ENCODE data around the gene S100A10.

The S100A10 gene

DNA sequence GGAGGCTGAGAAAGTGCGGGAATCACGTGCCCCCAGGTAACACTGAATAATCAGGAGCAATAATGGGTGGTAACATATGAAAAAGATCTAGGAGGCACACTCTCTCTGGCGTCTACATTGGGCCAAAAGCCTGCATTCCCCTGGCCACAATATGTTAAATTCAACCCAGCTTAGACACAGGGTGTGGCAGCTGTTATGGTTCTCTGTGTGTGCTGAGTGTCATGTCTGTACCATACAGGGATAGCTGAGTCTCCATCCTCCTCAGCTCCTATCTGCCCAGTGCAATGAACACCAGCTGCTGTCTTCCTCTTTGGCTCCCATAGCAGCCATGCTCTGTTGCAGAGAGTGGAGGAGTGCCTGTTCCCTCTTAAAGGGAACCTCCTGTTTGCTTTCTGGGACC, 28.8 kb upstream of the S100A10 start:
- H3K27ac Mint-ChIP-seq = no peak overlapping the region
- no peaks in the 10 kb centered on the region for H3K4me1 Mint-ChIP-seq
- no peaks in the 10 kb centered on the region for H3K9me3 Mint-ChIP-seq
- H3K27me3 Mint-ChIP-seq = peaks cover 9% of the 10 kb centered on the region
- H3K4me3 Mint-ChIP-seq = no peak overlapping the region
- H3K36me3 Mint-ChIP-seq = no peaks in the 10 kb centered on the region
- ATAC-seq = no peak

DNA sequence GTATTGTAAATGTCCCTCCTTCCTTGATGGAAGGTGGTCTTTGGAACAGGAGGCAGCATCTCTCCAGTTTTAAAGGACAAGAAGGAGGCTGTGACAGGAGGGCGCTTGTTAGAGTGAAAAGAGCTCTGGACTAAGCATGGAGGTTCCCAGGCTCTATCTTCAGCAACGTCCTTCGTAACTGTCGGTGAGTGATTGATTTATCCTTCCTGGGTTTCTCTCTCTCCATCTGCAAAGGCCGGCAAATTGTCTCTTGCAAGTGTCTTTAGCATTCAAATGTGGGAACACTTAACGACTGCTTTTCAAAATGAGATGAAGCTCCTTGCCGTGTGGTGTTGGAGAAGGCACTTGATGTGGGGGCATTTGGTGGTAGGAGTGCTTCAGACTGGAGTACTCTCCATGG, 27.9 kb upstream of the S100A10 start:
- H3K27ac Mint-ChIP-seq = no peak overlapping the region
- no peak for ATAC-seq
- H3K4me3 Mint-ChIP-seq = no peak overlapping the region
- H3K9me3 Mint-ChIP-seq = no peaks in the 10 kb centered on the region
- H3K36me3 Mint-ChIP-seq = no peaks in the 10 kb centered on the region
- peaks cover 9% of the 10 kb centered on the region for H3K27me3 Mint-ChIP-seq
- H3K4me1 Mint-ChIP-seq = no peaks in the 10 kb centered on the region

DNA sequence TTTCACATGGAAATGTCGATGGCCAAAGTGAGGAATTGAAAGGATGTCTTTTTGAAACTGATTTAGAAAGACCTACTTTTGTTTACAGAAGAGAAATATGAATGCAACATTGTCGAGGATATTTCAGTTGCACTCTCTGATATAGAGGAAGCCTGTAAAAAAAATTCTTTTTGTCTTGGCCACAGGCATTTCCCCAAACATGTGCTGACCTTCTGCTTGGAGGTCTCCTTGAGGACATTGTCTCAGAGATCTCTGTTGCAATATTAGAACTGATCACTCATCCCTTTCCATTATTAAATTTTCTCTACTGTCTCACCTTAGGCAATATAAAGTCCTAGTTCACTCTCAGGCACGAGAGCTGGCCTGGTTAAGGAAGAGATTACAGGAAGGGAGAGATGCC, 27.2 kb upstream of the S100A10 start:
- H3K9me3 Mint-ChIP-seq = no peaks in the 10 kb centered on the region
- H3K36me3 Mint-ChIP-seq = no peaks in the 10 kb centered on the region
- no peak overlapping the region for H3K4me3 Mint-ChIP-seq
- H3K27me3 Mint-ChIP-seq = peaks cover 9% of the 10 kb centered on the region
- no peak overlapping the region for H3K27ac Mint-ChIP-seq
- ATAC-seq = no peak
- no peaks in the 10 kb centered on the region for H3K4me1 Mint-ChIP-seq

DNA sequence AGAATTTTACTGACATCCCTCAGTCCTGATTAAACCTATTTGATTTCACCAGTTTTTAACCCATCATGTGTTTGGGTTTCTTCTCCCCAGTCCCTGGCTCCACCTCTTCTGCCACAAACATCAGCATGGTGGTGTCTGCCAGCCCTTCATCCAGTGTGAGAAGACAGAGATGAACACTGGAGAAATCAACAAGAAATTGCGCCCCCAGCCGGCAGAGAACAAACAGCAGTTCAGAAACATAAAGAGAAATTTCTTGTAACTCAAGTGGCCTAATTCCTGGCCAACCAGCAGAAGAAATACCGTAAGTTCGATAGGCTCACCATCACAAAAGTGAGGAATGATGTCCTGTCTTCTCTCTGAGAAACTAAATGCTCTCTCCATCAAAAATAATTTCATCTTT, 24.9 kb upstream of the S100A10 start:
- no peaks in the 10 kb centered on the region for H3K36me3 Mint-ChIP-seq
- H3K27ac Mint-ChIP-seq = no peak overlapping the region
- no peak overlapping the region for H3K4me3 Mint-ChIP-seq
- H3K9me3 Mint-ChIP-seq = no peaks in the 10 kb centered on the region
- H3K4me1 Mint-ChIP-seq = peaks cover 5% of the 10 kb centered on the region
- H3K27me3 Mint-ChIP-seq = peaks cover 16% of the 10 kb centered on the region
- ATAC-seq = no peak

DNA sequence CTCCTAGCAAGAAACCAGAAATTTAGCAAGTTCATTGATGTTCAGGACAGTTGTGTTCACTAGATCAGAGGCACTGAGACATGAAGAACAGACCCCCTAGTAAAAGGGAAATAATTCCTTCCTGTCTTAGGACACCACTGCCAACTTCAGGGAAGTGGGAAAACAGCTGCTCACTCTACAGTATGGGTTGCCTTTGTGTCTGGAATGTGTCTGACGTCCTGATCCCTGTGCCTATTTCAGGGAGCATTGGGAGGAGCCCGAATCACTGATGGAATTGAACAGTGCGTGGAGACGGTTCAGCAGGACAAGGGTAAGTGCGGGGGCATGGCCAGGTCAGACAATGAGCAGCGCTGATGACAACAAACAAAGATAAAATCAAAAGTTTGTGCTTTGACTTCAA, 22.1 kb upstream of the S100A10 start:
- peaks cover 25% of the 10 kb centered on the region for H3K27me3 Mint-ChIP-seq
- ATAC-seq = no peak
- H3K27ac Mint-ChIP-seq = no peak overlapping the region
- H3K4me3 Mint-ChIP-seq = no peak overlapping the region
- H3K4me1 Mint-ChIP-seq = peaks cover 6% of the 10 kb centered on the region
- H3K36me3 Mint-ChIP-seq = no peaks in the 10 kb centered on the region
- H3K9me3 Mint-ChIP-seq = no peaks in the 10 kb centered on the region

DNA sequence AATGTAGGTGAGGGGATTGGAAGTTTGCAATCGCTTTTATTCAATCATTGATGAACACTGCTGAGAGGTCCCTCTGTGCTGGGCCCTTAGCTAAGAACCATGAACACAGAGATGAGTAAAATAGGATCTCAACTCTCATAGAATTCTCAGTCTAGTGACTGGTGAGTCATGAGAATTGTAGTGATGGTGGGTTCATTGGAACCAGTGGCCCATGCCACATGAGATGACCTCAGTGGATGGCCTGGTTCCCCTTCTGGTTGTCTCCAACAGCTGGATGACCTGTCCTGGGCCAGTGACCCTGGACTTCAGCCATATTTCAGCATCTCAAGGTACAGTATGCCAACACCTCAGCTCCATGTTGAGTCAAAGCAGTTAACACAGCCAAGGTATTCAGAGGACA, 21.3 kb upstream of the S100A10 start:
- no peak for ATAC-seq
- Mint-ChIP-seq H3K27me3 (peaks cover 22% of the 10 kb centered on the region), H3K4me3 (no peak overlapping the region), H3K27ac (no peak overlapping the region), H3K4me1 (peaks cover 6% of the 10 kb centered on the region), H3K9me3 (no peaks in the 10 kb centered on the region), H3K36me3 (no peaks in the 10 kb centered on the region)

DNA sequence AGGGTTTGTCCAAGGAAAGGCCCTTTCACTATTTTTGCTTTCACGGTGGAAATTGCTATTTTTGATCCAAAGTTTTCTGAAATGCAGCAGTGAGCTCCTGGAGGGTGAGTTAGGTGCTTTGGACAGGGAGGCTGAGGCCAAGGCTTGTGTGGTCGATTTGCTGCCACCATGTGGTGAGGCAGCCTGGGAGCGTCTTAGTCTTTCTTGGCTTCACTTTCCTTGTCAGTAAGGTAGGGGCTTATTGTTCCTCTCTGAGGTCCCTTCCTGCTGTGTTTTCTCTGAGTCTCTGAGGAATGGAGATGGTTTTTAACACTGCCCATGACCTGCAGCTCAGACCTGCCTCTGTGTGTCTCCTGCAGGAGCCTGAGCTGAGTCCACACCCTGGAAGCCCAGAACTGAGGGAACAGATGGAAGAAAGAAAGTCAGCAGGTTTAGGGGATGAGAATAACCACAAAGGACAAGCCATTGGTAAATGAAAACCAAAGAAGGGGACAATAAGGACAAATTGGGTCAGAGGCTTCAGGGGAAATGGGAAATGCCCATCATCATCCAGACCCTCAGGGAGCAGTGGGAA, 20.1 kb upstream of the S100A10 start:
- H3K27me3 Mint-ChIP-seq = peaks cover 31% of the 10 kb centered on the region
- H3K27ac Mint-ChIP-seq = no peak overlapping the region
- no peak overlapping the region for H3K4me3 Mint-ChIP-seq
- peaks cover 6% of the 10 kb centered on the region for H3K4me1 Mint-ChIP-seq
- H3K9me3 Mint-ChIP-seq = no peaks in the 10 kb centered on the region
- no peak for ATAC-seq
- H3K36me3 Mint-ChIP-seq = no peaks in the 10 kb centered on the region

DNA sequence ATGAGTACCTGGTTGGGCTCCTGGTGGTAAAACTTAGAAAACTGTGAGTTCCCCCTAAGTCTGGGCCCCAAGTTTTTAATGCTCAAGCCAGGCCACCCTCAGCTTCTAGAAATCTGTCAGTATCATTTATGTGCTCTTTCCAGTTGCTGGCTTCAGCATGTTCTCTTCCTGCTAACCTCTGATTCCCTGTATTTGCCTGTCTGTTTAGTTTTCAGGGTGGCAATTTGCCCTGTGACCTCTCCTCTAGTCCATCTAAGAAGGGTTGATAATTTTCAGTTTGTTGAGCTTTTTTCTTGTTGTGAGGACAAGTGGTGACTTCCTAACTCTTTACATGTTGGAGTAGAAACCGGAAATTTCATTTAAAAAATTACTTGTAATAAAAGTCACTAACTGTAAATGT, 16.0 kb upstream of the S100A10 start:
- no peak for ATAC-seq
- Mint-ChIP-seq H3K4me3 (no peak overlapping the region), H3K9me3 (no peaks in the 10 kb centered on the region), H3K36me3 (no peaks in the 10 kb centered on the region), H3K27me3 (peaks cover 36% of the 10 kb centered on the region), H3K27ac (no peak overlapping the region), H3K4me1 (peaks cover 6% of the 10 kb centered on the region)

DNA sequence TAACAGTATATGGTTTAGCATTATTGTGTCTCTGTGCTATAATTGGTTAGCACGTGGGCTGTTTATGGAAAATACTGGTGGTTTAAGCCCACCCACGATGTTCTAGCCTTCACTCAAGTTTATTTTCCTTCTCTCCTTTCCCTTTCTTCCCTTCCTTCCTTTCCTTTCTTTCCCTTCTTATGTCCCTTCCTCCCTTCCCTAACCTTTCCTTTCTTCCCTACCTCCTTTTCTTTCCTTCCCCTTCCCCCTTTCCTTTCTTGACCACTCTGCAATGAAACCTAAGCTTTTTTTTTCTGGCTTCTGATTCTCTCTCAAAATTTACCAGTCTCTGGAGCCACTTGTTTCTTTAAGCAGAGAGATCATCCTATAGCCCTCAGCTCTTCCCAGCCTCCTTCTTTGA, 13.4 kb upstream of the S100A10 start:
- peaks cover 38% of the 10 kb centered on the region for H3K27me3 Mint-ChIP-seq
- no peak overlapping the region for H3K4me3 Mint-ChIP-seq
- no peaks in the 10 kb centered on the region for H3K36me3 Mint-ChIP-seq
- H3K4me1 Mint-ChIP-seq = no peaks in the 10 kb centered on the region
- no peaks in the 10 kb centered on the region for H3K9me3 Mint-ChIP-seq
- ATAC-seq = no peak
- H3K27ac Mint-ChIP-seq = no peak overlapping the region

DNA sequence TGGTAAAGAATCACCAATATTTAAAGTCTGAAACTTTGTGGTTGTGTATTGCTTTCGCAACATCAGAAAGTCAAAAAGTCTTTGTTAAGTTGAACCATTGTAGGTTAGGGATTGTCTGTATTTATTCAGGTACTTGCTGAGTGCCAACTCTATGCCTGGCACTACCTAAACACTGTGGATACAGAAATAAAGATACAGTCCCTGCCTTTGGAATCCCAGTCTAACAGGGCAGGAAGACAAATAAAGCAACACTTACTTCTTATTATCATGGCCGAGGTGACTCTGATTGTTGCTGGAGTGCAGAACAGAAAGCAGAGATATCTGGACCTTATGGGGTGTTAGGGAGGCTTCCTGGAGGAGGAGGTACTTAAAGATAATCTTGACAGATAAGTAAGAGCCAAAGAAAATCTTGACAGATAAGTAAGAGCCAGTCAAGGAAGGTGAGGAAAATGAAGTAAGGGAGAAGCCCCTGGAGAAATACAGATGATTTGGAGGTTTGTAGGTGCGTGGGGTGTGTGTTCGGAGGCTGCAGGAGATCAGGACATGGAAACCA, 11.8 kb upstream of the S100A10 start:
- Mint-ChIP-seq H3K4me3 (no peak overlapping the region), H3K27me3 (peaks cover 45% of the 10 kb centered on the region), H3K36me3 (no peaks in the 10 kb centered on the region), H3K27ac (no peak overlapping the region), H3K4me1 (peaks cover 7% of the 10 kb centered on the region), H3K9me3 (no peaks in the 10 kb centered on the region)
- ATAC-seq = no peak

DNA sequence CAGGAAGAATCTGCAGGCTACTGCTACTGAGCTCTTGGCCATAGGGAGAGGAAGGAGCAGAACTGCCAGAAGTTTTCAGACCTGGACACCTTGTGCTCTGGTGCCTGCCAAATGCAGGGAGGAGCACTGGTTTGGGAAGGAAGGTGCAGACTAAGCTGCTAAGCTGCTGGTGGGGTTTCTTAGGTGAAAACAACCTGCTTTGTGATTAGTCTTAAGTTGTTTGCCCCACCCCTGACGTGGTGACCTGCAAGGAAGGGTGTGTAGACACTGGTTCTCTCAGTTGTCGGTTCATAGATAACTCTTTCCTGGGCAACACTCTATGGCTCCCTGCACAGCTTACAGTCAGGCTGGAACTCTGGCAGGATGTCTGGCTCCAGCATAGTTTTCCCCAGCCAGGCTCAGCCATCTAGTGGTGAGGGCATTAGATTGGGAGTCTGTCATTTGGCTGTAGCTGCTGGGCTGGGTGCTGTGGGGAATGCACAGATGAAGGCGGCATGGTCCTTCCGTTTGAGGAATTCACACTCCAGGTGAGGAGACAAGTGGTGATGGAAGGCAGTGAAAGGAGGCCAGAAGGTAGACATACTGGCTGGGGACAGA, 10.3 kb upstream of the S100A10 start:
- no peak overlapping the region for H3K27ac Mint-ChIP-seq
- H3K4me3 Mint-ChIP-seq = no peak overlapping the region
- H3K9me3 Mint-ChIP-seq = no peaks in the 10 kb centered on the region
- no peaks in the 10 kb centered on the region for H3K36me3 Mint-ChIP-seq
- peaks cover 7% of the 10 kb centered on the region for H3K4me1 Mint-ChIP-seq
- peak; percentile 7 for ATAC-seq
- H3K27me3 Mint-ChIP-seq = peaks cover 34% of the 10 kb centered on the region

DNA sequence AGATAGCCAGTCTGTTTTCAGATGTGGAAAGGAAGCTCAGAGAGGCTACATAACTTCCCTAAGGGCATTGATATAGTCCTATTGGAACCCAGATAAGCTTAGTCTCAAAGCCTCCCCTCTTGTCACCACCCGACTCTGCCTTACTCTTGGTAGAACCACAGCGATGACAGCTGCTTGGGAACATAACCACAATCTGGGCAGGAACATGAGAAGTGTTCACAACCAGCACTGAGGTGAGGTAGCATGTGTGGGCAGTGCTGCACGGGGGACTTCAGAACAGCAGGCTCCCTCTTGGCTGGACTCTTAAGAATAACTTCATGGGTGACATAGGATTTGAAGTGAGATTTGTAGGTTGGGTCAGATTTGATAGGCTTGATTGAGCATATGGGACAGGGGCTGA, 9.3 kb upstream of the S100A10 start:
- Mint-ChIP-seq H3K4me3 (no peak overlapping the region), H3K27me3 (peaks cover 27% of the 10 kb centered on the region), H3K36me3 (no peaks in the 10 kb centered on the region), H3K9me3 (no peaks in the 10 kb centered on the region), H3K27ac (no peak overlapping the region), H3K4me1 (peaks cover 7% of the 10 kb centered on the region)
- ATAC-seq = no peak

DNA sequence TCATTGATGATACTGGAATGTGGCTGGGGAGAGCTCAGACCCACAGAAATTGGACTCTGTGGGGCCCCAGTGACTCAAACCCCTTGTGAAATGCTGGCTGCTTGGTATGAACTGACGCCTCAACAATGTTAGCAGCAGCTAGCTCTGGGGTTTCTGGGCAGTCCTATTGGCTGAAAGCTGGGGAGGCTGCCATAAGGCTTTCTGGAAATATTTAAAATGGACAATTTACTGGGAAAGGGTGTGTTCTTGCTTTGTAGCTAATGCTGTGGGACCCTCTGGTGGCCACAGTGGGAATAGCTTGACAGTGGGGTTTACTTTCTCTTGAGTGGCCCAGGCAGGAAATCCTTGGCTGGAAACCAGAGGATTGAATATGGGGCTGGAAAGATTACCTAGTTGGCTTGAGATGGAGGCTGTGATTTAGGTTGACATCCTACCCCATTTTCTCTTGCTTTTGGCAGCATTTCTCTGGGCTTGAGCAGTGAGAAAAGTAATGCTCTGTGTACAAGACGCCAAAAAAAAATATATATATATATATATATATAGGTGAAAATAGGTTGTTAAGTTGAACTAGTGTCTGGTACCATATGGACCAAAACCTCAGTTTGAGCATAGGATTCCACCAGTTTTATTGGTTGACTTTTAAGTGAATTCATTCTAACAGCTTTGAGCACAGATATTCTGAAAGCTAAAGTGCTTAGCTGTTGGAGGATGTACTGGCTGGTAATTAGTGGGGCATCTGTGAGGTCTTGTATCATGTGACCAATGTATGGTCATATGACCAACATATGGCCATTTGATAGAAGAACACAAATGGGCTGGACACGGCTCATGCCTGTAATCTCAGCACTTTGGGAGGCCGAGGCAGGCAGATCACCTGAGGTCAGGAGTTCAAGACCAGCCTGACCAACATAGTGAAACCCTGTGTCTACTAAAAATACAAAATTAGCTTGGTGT, 8.2 kb upstream of the S100A10 start:
- Mint-ChIP-seq H3K36me3 (no peaks in the 10 kb centered on the region), H3K4me3 (no peak overlapping the region), H3K27ac (no peak overlapping the region), H3K9me3 (no peaks in the 10 kb centered on the region), H3K4me1 (peaks cover 7% of the 10 kb centered on the region), H3K27me3 (peaks cover 27% of the 10 kb centered on the region)
- peak; percentile 52 for ATAC-seq

DNA sequence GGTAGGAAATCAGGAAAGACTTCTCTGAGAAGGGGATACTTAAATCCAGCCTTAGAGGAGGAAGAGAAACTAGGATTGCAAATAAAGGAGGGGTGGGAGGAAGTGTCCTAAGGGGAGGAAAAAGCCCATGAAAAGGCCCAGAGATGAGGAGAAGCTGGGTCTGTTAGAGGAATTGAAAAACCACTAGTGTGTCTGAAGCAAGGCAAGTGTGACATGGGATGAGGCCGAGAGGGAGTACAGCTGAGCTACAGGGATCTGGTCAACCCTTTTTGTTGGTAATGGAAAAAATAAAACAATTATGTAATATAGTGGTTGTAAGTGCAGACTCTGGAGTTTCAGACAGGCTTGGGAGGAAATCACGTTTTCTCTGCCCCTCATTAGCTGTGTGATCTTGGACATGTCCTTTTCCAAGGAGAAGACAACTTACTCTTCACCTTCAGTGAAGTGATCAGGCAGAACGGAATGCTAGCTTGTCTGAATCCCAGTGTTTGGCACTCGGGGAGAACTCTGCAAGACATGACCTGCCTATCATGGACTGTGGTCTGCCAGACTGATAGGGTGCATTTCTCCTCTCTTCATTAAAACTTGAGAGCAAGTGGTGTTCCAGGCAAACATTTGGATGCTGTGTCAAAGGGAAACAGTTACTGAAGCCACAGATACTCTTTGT, 7.4 kb upstream of the S100A10 start:
- peak overlapping the region; percentile 71 for H3K27ac Mint-ChIP-seq
- no peaks in the 10 kb centered on the region for H3K36me3 Mint-ChIP-seq
- H3K9me3 Mint-ChIP-seq = no peaks in the 10 kb centered on the region
- H3K4me3 Mint-ChIP-seq = no peak overlapping the region
- peaks cover 27% of the 10 kb centered on the region for H3K27me3 Mint-ChIP-seq
- ATAC-seq = no peak
- H3K4me1 Mint-ChIP-seq = peaks cover 7% of the 10 kb centered on the region

Data from stimulated activated memory B cell treated with anti-CD40 and anti-IgM and Interleukin-4, amounts not matched to agents 10 μg/mL and 1 μg/mL and 100 μg/mL, for 72 hours (primary cell).